ENCODE measurements around the gene ZNF778. TPM values are rescaled to one million over a fixed set of nuclear protein-coding genes. Genes with fewer than 3 reads are reported as not detected.

ZNF778 gene
- polyA plus RNA-seq, 2 of the 4 experiments (the other 2 are of a cell fraction), result 7.0 to 9.5 TPM

DNA sequence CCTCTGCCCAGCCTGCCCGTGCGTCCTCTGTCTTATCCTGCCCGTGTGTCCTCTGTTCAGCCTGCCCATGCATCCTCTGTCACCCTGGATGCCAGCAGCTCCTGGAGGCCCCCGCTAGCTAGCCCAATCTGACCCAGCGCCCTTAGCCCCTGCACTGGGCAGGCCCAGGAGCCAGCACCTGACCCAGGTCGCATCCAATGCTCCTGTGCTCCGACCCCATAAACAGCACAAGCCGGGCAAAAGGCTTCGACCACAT, 32.9 kb upstream of the ZNF778 start:
- ChIA-PET POLR2A (no interaction called here), CTCF (no interaction called here)
- ATAC-seq, result peak in 1 of 2 experiments; percentile 11; a peak in 1 of 6 replicates
- no peak for FAIRE-seq
- Histone ChIP-seq H3K9me3 (no peaks in the 10 kb centered on the region), H3K4me2 (no peak overlapping the region), H3K4me1 (no peaks in the 10 kb centered on the region), H3K4me3 (no peak overlapping the region), H3K27ac (no peak overlapping the region)
- no peak for DNase-seq (ENCODE audit: low read depth in 1 of 2, low spot score in 1 of 2)
- TF ChIP-seq HEYL (CRISPR knock-in tag; IDR thresholded peaks at IDR 0.05) (no peak), FOSB (CRISPR knock-in tag; IDR thresholded peaks at IDR 0.05) (no peak), SMC3 (IDR thresholded peaks at IDR 0.05) (no peak), CHD4 (IDR thresholded peaks at IDR 0.05; ENCODE audit: borderline replicate concordance) (no peak), HOXB5 (CRISPR knock-in tag; IDR thresholded peaks at IDR 0.05) (no peak), RAD21 (conservative IDR thresholded peaks at IDR 0.05 in 1 of 2, IDR thresholded peaks at IDR 0.05 in 1 of 2) (no peak), RFX5 (IDR thresholded peaks at IDR 0.05) (no peak), CEBPB (IDR thresholded peaks at IDR 0.05) (no peak), KDM1A (IDR thresholded peaks at IDR 0.05; ENCODE audit: low read depth) (no peak), FOXS1 (CRISPR knock-in tag; IDR thresholded peaks at IDR 0.05) (no peak), BHLHE40 (IDR thresholded peaks at IDR 0.05; ENCODE audit: low read depth, low read length) (no peak), NPAS2 (CRISPR knock-in tag; IDR thresholded peaks at IDR 0.05; ENCODE audit: borderline replicate concordance) (no peak), RARB (CRISPR knock-in tag; IDR thresholded peaks at IDR 0.05) (no peak), SREBF2 (IDR thresholded peaks at IDR 0.05) (no peak), HOXB13 (CRISPR knock-in tag; IDR thresholded peaks at IDR 0.05; ENCODE audit: low read depth) (no peak), FOSL2 (IDR thresholded peaks at IDR 0.05) (no peak), FOSL2 (CRISPR knock-in tag; IDR thresholded peaks at IDR 0.05) (no peak), JUNB (IDR thresholded peaks at IDR 0.05) (no peak)
- TF ChIP-seq, protein P1, sequence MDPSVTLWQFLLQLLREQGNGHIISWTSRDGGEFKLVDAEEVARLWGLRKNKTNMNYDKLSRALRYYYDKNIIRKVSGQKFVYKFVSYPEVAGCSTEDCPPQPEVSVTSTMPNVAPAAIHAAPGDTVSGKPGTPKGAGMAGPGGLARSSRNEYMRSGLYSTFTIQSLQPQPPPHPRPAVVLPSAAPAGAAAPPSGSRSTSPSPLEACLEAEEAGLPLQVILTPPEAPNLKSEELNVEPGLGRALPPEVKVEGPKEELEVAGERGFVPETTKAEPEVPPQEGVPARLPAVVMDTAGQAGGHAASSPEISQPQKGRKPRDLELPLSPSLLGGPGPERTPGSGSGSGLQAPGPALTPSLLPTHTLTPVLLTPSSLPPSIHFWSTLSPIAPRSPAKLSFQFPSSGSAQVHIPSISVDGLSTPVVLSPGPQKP (IDR thresholded peaks at IDR 0.05; ENCODE audit: low read depth, low read length), result no peak
- TF ChIP-seq, protein P2, sequence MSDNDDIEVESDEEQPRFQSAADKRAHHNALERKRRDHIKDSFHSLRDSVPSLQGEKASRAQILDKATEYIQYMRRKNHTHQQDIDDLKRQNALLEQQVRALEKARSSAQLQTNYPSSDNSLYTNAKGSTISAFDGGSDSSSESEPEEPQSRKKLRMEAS (IDR thresholded peaks at IDR 0.05), result no peak
- TF ChIP-seq, protein P3, sequence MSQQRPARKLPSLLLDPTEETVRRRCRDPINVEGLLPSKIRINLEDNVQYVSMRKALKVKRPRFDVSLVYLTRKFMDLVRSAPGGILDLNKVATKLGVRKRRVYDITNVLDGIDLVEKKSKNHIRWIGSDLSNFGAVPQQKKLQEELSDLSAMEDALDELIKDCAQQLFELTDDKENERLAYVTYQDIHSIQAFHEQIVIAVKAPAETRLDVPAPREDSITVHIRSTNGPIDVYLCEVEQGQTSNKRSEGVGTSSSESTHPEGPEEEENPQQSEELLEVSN (IDR thresholded peaks at IDR 0.05; ENCODE audit: borderline replicate concordance, low read depth), result no peak
- WGBS (ENCODE audit: missing lambda C conversion rate), result 74% methylated on average over 9 of the region's 9 CpGs

DNA sequence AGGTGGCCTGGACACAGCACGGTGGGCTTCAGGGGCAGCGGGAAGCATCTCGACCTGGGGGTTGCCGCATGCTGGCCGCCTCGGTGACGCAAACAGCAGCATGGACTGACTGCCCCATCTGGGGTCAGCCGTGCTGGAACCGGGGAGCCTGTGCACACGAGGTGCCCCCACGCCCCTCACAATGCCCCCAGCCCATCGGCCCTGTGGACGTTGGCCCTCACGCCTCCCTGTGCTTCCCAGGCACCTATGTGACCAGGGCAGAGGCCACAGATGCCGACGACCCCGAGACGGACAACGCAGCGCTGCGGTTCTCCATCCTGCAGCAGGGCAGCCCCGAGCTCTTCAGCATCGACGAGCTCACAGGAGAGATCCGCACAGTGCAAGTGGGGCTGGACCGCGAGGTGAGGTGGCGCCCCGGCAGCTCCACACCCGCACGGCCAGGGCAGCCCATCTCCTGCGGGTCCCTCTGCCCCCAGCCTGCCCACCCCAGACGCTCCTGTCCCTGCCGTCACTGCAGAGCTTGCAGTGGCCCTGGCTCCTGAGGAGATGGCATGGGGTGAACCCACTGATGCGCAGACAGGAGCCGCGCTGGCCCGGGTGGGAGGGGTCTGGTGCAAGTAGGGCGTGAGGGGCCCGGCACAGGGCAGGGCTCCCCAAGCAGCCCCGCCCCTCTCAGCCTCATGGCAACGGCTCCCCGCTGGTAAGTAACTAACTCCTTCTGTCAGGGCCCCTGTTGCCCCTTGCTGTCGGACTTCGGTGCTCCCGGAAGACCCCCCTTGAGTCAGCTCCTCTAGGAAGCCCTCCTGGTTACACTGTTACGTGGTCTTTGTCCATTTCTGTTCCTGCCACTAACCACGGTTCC, 32.3 kb upstream of the ZNF778 start:
- ChIA-PET POLR2A (no interaction called here), CTCF (no interaction called here)
- Histone ChIP-seq H3K4me1 (no peaks in the 10 kb centered on the region), H3K4me2 (no peak overlapping the region), H3K9me3 (no peaks in the 10 kb centered on the region), H3K4me3 (no peak overlapping the region), H3K27ac (no peak overlapping the region)
- TF ChIP-seq EHMT2 (IDR thresholded peaks at IDR 0.05; ENCODE audit: low read depth) (no peak), BHLHE40 (IDR thresholded peaks at IDR 0.05; ENCODE audit: low read depth, low read length) (no peak), EHF (CRISPR knock-in tag; IDR thresholded peaks at IDR 0.05) (no peak), GATA3 (IDR thresholded peaks at IDR 0.05; ENCODE audit: borderline replicate concordance) (no peak)
- TF ChIP-seq, protein P4, sequence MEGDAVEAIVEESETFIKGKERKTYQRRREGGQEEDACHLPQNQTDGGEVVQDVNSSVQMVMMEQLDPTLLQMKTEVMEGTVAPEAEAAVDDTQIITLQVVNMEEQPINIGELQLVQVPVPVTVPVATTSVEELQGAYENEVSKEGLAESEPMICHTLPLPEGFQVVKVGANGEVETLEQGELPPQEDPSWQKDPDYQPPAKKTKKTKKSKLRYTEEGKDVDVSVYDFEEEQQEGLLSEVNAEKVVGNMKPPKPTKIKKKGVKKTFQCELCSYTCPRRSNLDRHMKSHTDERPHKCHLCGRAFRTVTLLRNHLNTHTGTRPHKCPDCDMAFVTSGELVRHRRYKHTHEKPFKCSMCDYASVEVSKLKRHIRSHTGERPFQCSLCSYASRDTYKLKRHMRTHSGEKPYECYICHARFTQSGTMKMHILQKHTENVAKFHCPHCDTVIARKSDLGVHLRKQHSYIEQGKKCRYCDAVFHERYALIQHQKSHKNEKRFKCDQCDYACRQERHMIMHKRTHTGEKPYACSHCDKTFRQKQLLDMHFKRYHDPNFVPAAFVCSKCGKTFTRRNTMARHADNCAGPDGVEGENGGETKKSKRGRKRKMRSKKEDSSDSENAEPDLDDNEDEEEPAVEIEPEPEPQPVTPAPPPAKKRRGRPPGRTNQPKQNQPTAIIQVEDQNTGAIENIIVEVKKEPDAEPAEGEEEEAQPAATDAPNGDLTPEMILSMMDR (IDR thresholded peaks at IDR 0.05), result no peak
- FAIRE-seq (no peak), DNase-seq (ENCODE audit: low read depth in 1 of 2, low spot score in 1 of 2) (no peak), ATAC-seq (peak in 1 of 2 experiments; percentile 13; a peak in 3 of 6 replicates)
- 57% methylated on average over 32 of the region's 48 CpGs for WGBS (ENCODE audit: missing lambda C conversion rate)
